Measurements from ENCODE around the gene ZNF778.

ZNF778 gene

DNA sequence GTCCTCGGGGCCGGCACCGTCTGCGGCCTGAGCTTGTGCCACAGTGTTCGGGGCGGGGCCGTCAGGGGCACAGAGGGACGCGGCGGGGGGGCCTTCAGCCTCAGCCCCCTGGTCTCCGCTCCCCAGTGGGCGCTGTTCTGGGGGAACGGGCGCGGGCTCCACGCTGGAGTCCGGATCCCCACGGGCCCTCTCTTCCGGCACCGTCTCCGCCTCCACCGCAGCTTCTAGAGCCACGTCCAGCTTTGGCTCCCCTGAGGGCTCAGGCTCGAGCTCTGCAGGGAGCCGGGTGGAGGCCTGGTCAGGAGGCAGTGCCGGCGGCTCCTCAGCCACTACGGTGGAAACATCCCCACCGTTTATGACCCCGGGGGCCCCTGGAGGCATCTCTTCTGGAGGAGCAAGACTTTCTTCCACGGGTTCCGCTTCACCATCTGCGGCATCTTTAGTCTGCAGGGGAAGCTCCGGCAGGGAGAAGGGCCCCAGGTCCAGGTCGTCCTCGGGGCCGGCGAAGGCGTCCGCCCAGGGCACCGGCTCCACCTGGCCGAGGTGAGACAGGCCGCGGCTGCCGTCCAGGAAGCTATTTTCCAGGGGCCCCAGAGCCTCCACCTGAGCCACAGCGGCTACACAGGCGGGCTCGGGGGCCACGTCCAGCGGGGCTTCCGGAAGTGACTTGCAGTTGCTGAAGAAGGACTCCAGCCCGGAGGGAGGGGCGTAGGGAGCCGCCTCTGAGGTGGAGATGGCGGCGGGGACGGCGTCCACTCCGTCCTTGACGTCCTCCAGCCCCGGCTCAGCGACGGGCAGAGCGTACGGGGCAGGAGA, 62.4 kb downstream of the ZNF778 start:
- Histone ChIP-seq H3K4me1 (ENCODE audit: insufficient read depth, poor library complexity, severe bottlenecking) (no peaks in the 10 kb centered on the region), H3K36me3 (ENCODE audit: low read depth) (peaks cover 87% of the 10 kb centered on the region), H3K27me3 (ENCODE audit: insufficient read depth, poor library complexity, severe bottlenecking) (no peaks in the 10 kb centered on the region), H3K4me3 (ENCODE audit: severe bottlenecking) (no peak overlapping the region), H3K27ac (ENCODE audit: poor library complexity, severe bottlenecking) (no peak overlapping the region), H3K9me3 (ENCODE audit: severe bottlenecking) (no peaks in the 10 kb centered on the region)
- DNase-seq (ENCODE audit: low spot score), result peak; percentile 66
- TF ChIP-seq, protein P1, sequence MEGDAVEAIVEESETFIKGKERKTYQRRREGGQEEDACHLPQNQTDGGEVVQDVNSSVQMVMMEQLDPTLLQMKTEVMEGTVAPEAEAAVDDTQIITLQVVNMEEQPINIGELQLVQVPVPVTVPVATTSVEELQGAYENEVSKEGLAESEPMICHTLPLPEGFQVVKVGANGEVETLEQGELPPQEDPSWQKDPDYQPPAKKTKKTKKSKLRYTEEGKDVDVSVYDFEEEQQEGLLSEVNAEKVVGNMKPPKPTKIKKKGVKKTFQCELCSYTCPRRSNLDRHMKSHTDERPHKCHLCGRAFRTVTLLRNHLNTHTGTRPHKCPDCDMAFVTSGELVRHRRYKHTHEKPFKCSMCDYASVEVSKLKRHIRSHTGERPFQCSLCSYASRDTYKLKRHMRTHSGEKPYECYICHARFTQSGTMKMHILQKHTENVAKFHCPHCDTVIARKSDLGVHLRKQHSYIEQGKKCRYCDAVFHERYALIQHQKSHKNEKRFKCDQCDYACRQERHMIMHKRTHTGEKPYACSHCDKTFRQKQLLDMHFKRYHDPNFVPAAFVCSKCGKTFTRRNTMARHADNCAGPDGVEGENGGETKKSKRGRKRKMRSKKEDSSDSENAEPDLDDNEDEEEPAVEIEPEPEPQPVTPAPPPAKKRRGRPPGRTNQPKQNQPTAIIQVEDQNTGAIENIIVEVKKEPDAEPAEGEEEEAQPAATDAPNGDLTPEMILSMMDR (IDR thresholded peaks at IDR 0.05; ENCODE audit: poor library complexity, severe bottlenecking), result no peak
- no peak for ATAC-seq (ENCODE audit: low read depth)

DNA sequence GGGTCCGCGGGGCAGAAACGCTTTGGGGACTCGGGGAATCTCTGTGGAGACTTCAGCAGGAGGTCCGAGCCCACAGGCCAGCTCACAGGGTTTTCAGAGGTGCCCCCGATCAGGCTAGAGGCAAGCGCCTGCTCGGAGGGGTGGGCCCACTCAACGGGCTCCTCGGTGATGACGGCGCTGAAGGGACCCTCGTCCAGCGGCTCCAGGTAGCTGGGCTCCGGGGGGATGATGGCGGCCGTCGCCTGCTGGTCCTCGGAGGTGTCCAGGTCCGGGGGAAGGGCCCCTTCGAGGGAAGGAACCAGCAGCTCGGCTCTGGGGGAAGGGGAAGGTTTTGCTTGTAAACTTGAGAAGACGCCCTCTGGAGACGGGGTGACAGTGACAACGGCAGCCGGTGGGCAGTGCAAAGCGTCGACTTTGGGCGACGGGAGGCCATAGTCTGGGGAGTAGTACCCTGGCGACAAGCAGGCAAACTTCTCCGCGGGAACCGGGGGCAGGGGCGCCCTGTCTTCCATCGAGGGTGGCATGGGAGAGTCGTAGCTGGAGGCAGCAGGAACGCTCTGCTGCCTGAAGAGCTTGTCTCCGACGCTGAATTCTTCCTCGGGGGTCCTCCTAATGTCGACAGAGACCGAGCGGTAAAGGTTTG, 63.2 kb downstream of the ZNF778 start:
- no peak overlapping the region for H3K4me3 ChIP-seq (ENCODE audit: severe bottlenecking)
- H3K36me3 ChIP-seq (ENCODE audit: low read depth), result peaks cover 87% of the 10 kb centered on the region
- no peaks in the 10 kb centered on the region for H3K4me1 ChIP-seq (ENCODE audit: insufficient read depth, poor library complexity, severe bottlenecking)
- H3K27ac ChIP-seq (ENCODE audit: poor library complexity, severe bottlenecking), result no peak overlapping the region
- DNase-seq (ENCODE audit: low spot score) (no peak), ATAC-seq (ENCODE audit: low read depth) (no peak)
- H3K9me3 ChIP-seq (ENCODE audit: severe bottlenecking), result no peaks in the 10 kb centered on the region
- H3K27me3 ChIP-seq (ENCODE audit: insufficient read depth, poor library complexity, severe bottlenecking), result no peaks in the 10 kb centered on the region
- TF ChIP-seq, protein P1 (IDR thresholded peaks at IDR 0.05; ENCODE audit: poor library complexity, severe bottlenecking), result no peak

DNA sequence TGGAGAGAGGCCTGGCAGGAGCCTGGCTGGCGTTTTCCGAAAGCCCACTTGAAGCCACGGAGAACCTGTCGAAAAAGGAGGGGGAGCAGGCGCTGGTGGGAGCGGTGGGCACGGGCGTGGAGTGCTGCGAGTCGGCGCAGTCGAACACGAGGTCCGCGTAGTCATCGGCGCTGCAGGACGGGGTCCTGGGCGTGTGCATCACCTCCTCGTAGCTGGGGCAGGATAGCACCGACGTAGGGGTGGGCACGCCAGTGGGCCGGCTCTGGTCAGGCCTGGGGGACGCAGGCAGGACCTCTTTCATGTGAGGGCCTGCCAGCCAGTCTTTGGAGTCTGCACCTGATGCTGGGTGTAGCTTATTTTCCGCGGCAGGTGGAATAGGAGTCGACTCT, 63.7 kb downstream of the ZNF778 start:
- Histone ChIP-seq H3K27me3 (ENCODE audit: insufficient read depth, poor library complexity, severe bottlenecking) (no peaks in the 10 kb centered on the region), H3K4me3 (ENCODE audit: severe bottlenecking) (no peak overlapping the region), H3K27ac (ENCODE audit: poor library complexity, severe bottlenecking) (no peak overlapping the region), H3K9me3 (ENCODE audit: severe bottlenecking) (no peaks in the 10 kb centered on the region), H3K4me1 (ENCODE audit: insufficient read depth, poor library complexity, severe bottlenecking) (no peaks in the 10 kb centered on the region), H3K36me3 (ENCODE audit: low read depth) (peaks cover 87% of the 10 kb centered on the region)
- no peak for ATAC-seq (ENCODE audit: low read depth)
- TF ChIP-seq, protein P1 (IDR thresholded peaks at IDR 0.05; ENCODE audit: poor library complexity, severe bottlenecking), result no peak
- no peak for DNase-seq (ENCODE audit: low spot score)

DNA sequence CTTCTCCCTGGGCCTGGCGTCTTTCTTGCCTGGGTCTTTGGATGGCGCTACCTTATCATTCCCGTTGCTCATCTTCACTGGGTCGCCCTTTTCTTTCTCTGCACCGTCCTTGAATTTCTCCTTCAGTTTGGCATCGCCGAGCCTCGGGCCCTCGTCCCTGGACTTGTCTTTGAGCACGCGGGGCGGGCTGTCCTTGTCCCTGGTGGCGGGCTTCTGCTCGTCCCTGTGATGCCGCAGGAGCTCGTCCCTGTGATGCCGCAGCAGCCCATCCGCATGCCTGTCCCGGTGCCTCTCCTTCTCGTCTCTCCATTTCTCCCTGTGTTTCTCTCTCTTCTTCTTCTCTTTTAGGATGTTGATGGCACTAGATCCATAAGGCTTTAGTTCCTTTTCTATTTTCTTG, 64.3 kb downstream of the ZNF778 start:
- Histone ChIP-seq H3K27ac (ENCODE audit: poor library complexity, severe bottlenecking) (no peak overlapping the region), H3K4me1 (ENCODE audit: insufficient read depth, poor library complexity, severe bottlenecking) (no peaks in the 10 kb centered on the region), H3K9me3 (ENCODE audit: severe bottlenecking) (no peaks in the 10 kb centered on the region), H3K27me3 (ENCODE audit: insufficient read depth, poor library complexity, severe bottlenecking) (no peaks in the 10 kb centered on the region), H3K36me3 (ENCODE audit: low read depth) (peaks cover 88% of the 10 kb centered on the region), H3K4me3 (ENCODE audit: severe bottlenecking) (no peak overlapping the region)
- TF ChIP-seq, protein P1 (IDR thresholded peaks at IDR 0.05; ENCODE audit: poor library complexity, severe bottlenecking), result no peak
- no peak for ATAC-seq (ENCODE audit: low read depth)
- peak; percentile 71 for DNase-seq (ENCODE audit: low spot score)

DNA sequence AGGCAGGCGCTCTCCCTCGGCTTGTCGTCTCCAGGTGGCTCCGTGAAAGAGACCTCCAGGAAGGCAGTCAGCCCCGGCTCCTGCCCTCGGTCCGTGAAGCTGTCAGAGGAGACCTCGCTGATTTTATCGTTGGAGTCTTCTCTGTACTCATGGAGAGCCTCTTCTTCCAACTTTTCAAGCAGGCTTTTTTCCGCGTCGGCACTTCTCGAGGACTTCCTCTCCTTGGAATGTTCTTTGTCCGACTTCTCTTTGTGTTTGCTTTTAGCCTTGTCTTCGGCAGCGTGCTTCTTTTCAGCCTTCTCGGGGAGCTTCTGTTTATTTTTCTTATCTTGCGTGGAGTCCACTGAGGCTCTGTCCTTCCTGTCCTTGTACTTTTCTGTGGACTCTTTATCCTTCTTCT, 65.0 kb downstream of the ZNF778 start:
- H3K9me3 ChIP-seq (ENCODE audit: severe bottlenecking), result no peaks in the 10 kb centered on the region
- H3K4me3 ChIP-seq (ENCODE audit: severe bottlenecking), result no peak overlapping the region
- H3K27ac ChIP-seq (ENCODE audit: poor library complexity, severe bottlenecking), result no peak overlapping the region
- ATAC-seq (ENCODE audit: low read depth) (no peak), DNase-seq (ENCODE audit: low spot score) (peak; percentile 57)
- no peaks in the 10 kb centered on the region for H3K27me3 ChIP-seq (ENCODE audit: insufficient read depth, poor library complexity, severe bottlenecking)
- TF ChIP-seq, protein P1 (IDR thresholded peaks at IDR 0.05; ENCODE audit: poor library complexity, severe bottlenecking), result no peak
- peaks cover 89% of the 10 kb centered on the region for H3K36me3 ChIP-seq (ENCODE audit: low read depth)
- no peaks in the 10 kb centered on the region for H3K4me1 ChIP-seq (ENCODE audit: insufficient read depth, poor library complexity, severe bottlenecking)
